ENCODE results near the gene ANGPTL8.

ANGPTL8 gene

GRCh38 chr19:11243798-11244169 is 4.4 kb downstream of the ANGPTL8 start:
- TF ChIP-seq ESRRG (CRISPR knock-in tag; IDR thresholded peaks at IDR 0.05): no peak
- no peak for TF ChIP-seq CSDC2 (CRISPR knock-in tag; IDR thresholded peaks at IDR 0.05)
- TF ChIP-seq ZC3H10 (CRISPR knock-in tag; IDR thresholded peaks at IDR 0.05): no peak
- no peak for TF ChIP-seq OSR1 (CRISPR knock-in tag; IDR thresholded peaks at IDR 0.05)
- TF ChIP-seq ZNF565 (CRISPR knock-in tag; conservative IDR thresholded peaks at IDR 0.05; ENCODE audit: low read depth): no peak
- no peak for TF ChIP-seq ZFP30 (CRISPR knock-in tag; IDR thresholded peaks at IDR 0.05)
- no peak for TF ChIP-seq ISL1 (CRISPR knock-in tag; IDR thresholded peaks at IDR 0.05)
- no peak for TF ChIP-seq GLIS3 (CRISPR knock-in tag; IDR thresholded peaks at IDR 0.05)
- TF ChIP-seq ZNF8 (CRISPR knock-in tag; IDR thresholded peaks at IDR 0.05): no peak
- no peak for TF ChIP-seq ZNF70 (CRISPR knock-in tag; IDR thresholded peaks at IDR 0.05)
- no peak for TF ChIP-seq CSRNP3 (CRISPR knock-in tag; IDR thresholded peaks at IDR 0.05)
- no peak for TF ChIP-seq PATZ1 (CRISPR knock-in tag; IDR thresholded peaks at IDR 0.05; ENCODE audit: borderline replicate concordance)
- no peak for TF ChIP-seq RARB (CRISPR knock-in tag; IDR thresholded peaks at IDR 0.05)
- TF ChIP-seq POU6F1 (CRISPR knock-in tag; IDR thresholded peaks at IDR 0.05; ENCODE audit: borderline replicate concordance, low read depth): no peak
- no peak for TF ChIP-seq SNAI2 (CRISPR knock-in tag; IDR thresholded peaks at IDR 0.05)
- no peak for TF ChIP-seq TOX (CRISPR knock-in tag; IDR thresholded peaks at IDR 0.05; ENCODE audit: borderline replicate concordance)
- TF ChIP-seq TSHZ2 (CRISPR knock-in tag; IDR thresholded peaks at IDR 0.05): no peak
- no peak for TF ChIP-seq PPARA (CRISPR knock-in tag; IDR thresholded peaks at IDR 0.05; ENCODE audit: borderline replicate concordance)
- TF ChIP-seq ARNTL (CRISPR knock-in tag; IDR thresholded peaks at IDR 0.05; ENCODE audit: borderline replicate concordance, low read depth): no peak
- TF ChIP-seq ZFP3 (CRISPR knock-in tag; IDR thresholded peaks at IDR 0.05): no peak
- ATAC-seq: no peak

- no peak for ATAC-seq
- TF ChIP-seq CSRNP3 (CRISPR knock-in tag; IDR thresholded peaks at IDR 0.05) (no peak), RARB (CRISPR knock-in tag; IDR thresholded peaks at IDR 0.05) (no peak), ZC3H10 (CRISPR knock-in tag; IDR thresholded peaks at IDR 0.05) (no peak), ZFP30 (CRISPR knock-in tag; IDR thresholded peaks at IDR 0.05) (no peak), ZFP3 (CRISPR knock-in tag; IDR thresholded peaks at IDR 0.05) (no peak), TOX (CRISPR knock-in tag; IDR thresholded peaks at IDR 0.05; ENCODE audit: borderline replicate concordance) (no peak), ZNF565 (CRISPR knock-in tag; conservative IDR thresholded peaks at IDR 0.05; ENCODE audit: low read depth) (no peak)
These were observed 5.6 kb downstream of the ANGPTL8 start for GRCh38 chr19:11244846-11245589.

GRCh38 chr19:11246941-11247340 is 7.5 kb downstream of the ANGPTL8 start:
- ATAC-seq: no peak
- no peak for TF ChIP-seq ARNTL (CRISPR knock-in tag; IDR thresholded peaks at IDR 0.05; ENCODE audit: borderline replicate concordance, low read depth)
- TF ChIP-seq CSRNP3 (CRISPR knock-in tag; IDR thresholded peaks at IDR 0.05): no peak
- no peak for TF ChIP-seq RARB (CRISPR knock-in tag; IDR thresholded peaks at IDR 0.05)
- no peak for TF ChIP-seq ZNF8 (CRISPR knock-in tag; IDR thresholded peaks at IDR 0.05)
- no peak for TF ChIP-seq ZNF70 (CRISPR knock-in tag; IDR thresholded peaks at IDR 0.05)
- TF ChIP-seq ZFP30 (CRISPR knock-in tag; IDR thresholded peaks at IDR 0.05): no peak
- TF ChIP-seq ISL1 (CRISPR knock-in tag; IDR thresholded peaks at IDR 0.05): no peak
- no peak for TF ChIP-seq CREB5 (CRISPR knock-in tag; IDR thresholded peaks at IDR 0.05; ENCODE audit: low read depth)
- no peak for TF ChIP-seq PATZ1 (CRISPR knock-in tag; IDR thresholded peaks at IDR 0.05; ENCODE audit: borderline replicate concordance)
- no peak for TF ChIP-seq ESRRG (CRISPR knock-in tag; IDR thresholded peaks at IDR 0.05)
- TF ChIP-seq ZFP3 (CRISPR knock-in tag; IDR thresholded peaks at IDR 0.05): no peak

All from SK-N-SH treated with all-trans-retinoic acid at 6 μM for 48 hours (cell line).